K562 (cell line): ENCODE data around the gene GABPB2. TPM values are rescaled to one million over a fixed set of nuclear protein-coding genes. Genes with fewer than 3 reads are reported as not detected.
A peak's percentile ranks its signal among the peaks of the same experiment; 100 is the strongest.

Experiments used
- AFF1 ChIP-seq, 2 experiments: fragments of 450-650 bp; IDR thresholded peaks; 2 replicates each; pipeline ENCODE4 v1.6.1; 2018; ENCODE audit warnings: mild to moderate bottlenecking in 2 of 2, low read depth in 1 of 2; ENCODE audit not compliant: partially characterized antibody in 2 of 2
- E2F1 ChIP-seq: sonication (generic); formaldehyde crosslinking; IDR thresholded peaks from 2 replicates; pipeline ENCODE4 v1.8.1; 2023; ENCODE audit warnings: mild to moderate bottlenecking, missing genetic modification reagents, moderate library complexity
- PHF8 ChIP-seq: fragments of 200-600 bp; sonication (generic); IDR thresholded peaks from 2 replicates; pipeline ENCODE4 v1.6.1; 2012; ENCODE audit warnings: mixed run types, mild to moderate bottlenecking, inconsistent platforms, low read length, moderate library complexity, borderline replicate concordance
- PPARD ChIP-seq: fragments of 250-450 bp; sonication (Bioruptor Pico); IDR thresholded peaks from 2 replicates; pipeline ENCODE4 v1.8.0; 2022; ENCODE audit warnings: inconsistent platforms, mild to moderate bottlenecking, moderate library complexity
- PRDM10 ChIP-seq: fragments of 450-650 bp; IDR thresholded peaks from 2 replicates; pipeline ENCODE4 v1.6.1; 2018; ENCODE audit not compliant: partially characterized antibody
- RBFOX2 ChIP-seq: fragments of 200-400 bp; formaldehyde crosslinking; IDR thresholded peaks from 2 replicates; pipeline ENCODE4 v1.6.1; 2017; ENCODE audit warnings: low read depth, mild to moderate bottlenecking, low read length, moderate library complexity
- SRF ChIP-seq, 2 experiments: fragments of 250-450, 450-650 bp in 1 of 2; sonication (Bioruptor Pico) in 1 of 2; sonication (generic) in 1 of 2; formaldehyde crosslinking; IDR thresholded peaks; 2 replicates each; pipeline versions ENCODE4 v1.5.0 to v1.5.1; 2020 to 2022; ENCODE audit warnings: mild to moderate bottlenecking in 1 of 2, missing genetic modification reagents in 1 of 2
- YY1 ChIP-seq, 3 experiments: IDR thresholded peaks; 2 replicates each; pipeline ENCODE4 v1.6.1; 2011; ENCODE audit warnings: low read length in 2 of 3, mild to moderate bottlenecking in 2 of 3, moderate library complexity in 2 of 3, borderline replicate concordance in 1 of 3, control low read depth in 1 of 3, low read depth in 1 of 3; ENCODE audit not compliant: insufficient read depth in 3 of 3, insufficient replicate concordance in 2 of 3, control insufficient read depth in 1 of 3, insufficient read length in 1 of 3; ENCODE audit errors: extremely low read depth in 1 of 3
- ZSCAN29 ChIP-seq: fragments of 450-650 bp; IDR thresholded peaks from 2 replicates; pipeline ENCODE4 v1.6.1; 2017
- polyA plus RNA-seq, 8 experiments: library from polyadenylated mRNA; depleted of rRNA in 4 of 8; stranded (reverse) in 5 of 8; unstranded in 3 of 8; fragments of >200 nt; fragmentation: Nextera tagmentation in 2 of 8; fragmentation: Illumina TruSeq in 1 of 8; extraction: Ambion mirVana in 2 of 8; extraction: Trizol in 1 of 8; gene quantifications; 2 replicates each; pipeline versions ENCODE4 v1.2.1 to v1.2.3, GENCODE V29; 2011 to 2014; ENCODE audit warnings: inconsistent platforms in 1 of 8, missing spikeins in 1 of 8
- total RNA-seq, 7 experiments: library from RNA; depleted of rRNA in 6 of 7; stranded (reverse); fragments of >200 nt in 6 of 7; fragmentation: Illumina TruSeq in 2 of 7; extraction: Trizol in 2 of 7; gene quantifications; 2 replicates each; pipeline versions ENCODE4 v1.2.1 to v1.2.3, GENCODE V29; 2011 to 2021; ENCODE audit warnings: low replicate concordance in 1 of 7
- TF ChIP-seq, protein P1 (sequence below): fragments of 250-450 bp; sonication (Bioruptor Pico); IDR thresholded peaks from 2 replicates; pipeline ENCODE4 v1.8.0; 2021; ENCODE audit warnings: borderline replicate concordance, mild to moderate bottlenecking, moderate library complexity; ENCODE audit not compliant: poor library complexity, severe bottlenecking
- TF ChIP-seq, protein P2 (sequence below), 2 experiments: fragments of 250-450 bp in 1 of 2; fragments of 450-650 bp in 1 of 2; sonication (Bioruptor Pico) in 1 of 2; IDR thresholded peaks; 2 replicates each; pipeline versions ENCODE4 v1.6.1 to v1.8.0; 2016 to 2021; ENCODE audit warnings: mild to moderate bottlenecking in 2 of 2, moderate library complexity in 2 of 2, missing compliant biosample characterization in 1 of 2, missing genetic modification characterization in 1 of 2
- TF ChIP-seq, protein P3 (sequence below): fragments of 450-650 bp; IDR thresholded peaks from 2 replicates; pipeline ENCODE4 v1.6.1; 2014; ENCODE audit warnings: low read depth, mild to moderate bottlenecking, moderate library complexity, borderline replicate concordance

GABPB2 gene
- total and polyA plus RNA-seq, 9 of the 15 experiments (the other 6 are each of a cell fraction or from before 2014, with no cell fraction given): 2.2 to 13.3 (median 6.1) TPM

- TF ChIP-seq AFF1 (IDR thresholded peaks at IDR 0.05; ENCODE audit: low read depth in 1 of 2, partially characterized antibody in 2 of 2) (peak in 1 of 2 experiments; percentile 23), ZSCAN29 (no peak), YY1 (IDR thresholded peaks at IDR 0.05; ENCODE audit: borderline replicate concordance in 1 of 3, control insufficient read depth in 1 of 3, extremely low read depth in 1 of 3, insufficient read depth in 3 of 3, insufficient read length in 1 of 3, insufficient replicate concordance in 2 of 3, low read depth in 1 of 3, low read length in 2 of 3) (peak in 1 of 3 experiments; percentile 77), PHF8 (no peak), PRDM10 (peak; percentile 82), RBFOX2 (no peak), SRF (CRISPR knock-in tag; IDR thresholded peaks at IDR 0.05) (0 out of 4 replicates have a peak, but pooled peaks of 1 of the 2 experiments have one; percentile 35), E2F1 (CRISPR knock-in tag) (no peak), PPARD (CRISPR knock-in tag) (no peak)
- TF ChIP-seq, protein P1, sequence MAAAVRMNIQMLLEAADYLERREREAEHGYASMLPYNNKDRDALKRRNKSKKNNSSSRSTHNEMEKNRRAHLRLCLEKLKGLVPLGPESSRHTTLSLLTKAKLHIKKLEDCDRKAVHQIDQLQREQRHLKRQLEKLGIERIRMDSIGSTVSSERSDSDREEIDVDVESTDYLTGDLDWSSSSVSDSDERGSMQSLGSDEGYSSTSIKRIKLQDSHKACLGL (CRISPR knock-in tag): no peak
- TF ChIP-seq, protein P2, sequence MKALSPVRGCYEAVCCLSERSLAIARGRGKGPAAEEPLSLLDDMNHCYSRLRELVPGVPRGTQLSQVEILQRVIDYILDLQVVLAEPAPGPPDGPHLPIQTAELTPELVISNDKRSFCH (CRISPR knock-in tag; IDR thresholded peaks at IDR 0.05): no peak
- TF ChIP-seq, protein P2 (tag; IDR thresholded peaks at IDR 0.05): no peak
- TF ChIP-seq, protein P3, sequence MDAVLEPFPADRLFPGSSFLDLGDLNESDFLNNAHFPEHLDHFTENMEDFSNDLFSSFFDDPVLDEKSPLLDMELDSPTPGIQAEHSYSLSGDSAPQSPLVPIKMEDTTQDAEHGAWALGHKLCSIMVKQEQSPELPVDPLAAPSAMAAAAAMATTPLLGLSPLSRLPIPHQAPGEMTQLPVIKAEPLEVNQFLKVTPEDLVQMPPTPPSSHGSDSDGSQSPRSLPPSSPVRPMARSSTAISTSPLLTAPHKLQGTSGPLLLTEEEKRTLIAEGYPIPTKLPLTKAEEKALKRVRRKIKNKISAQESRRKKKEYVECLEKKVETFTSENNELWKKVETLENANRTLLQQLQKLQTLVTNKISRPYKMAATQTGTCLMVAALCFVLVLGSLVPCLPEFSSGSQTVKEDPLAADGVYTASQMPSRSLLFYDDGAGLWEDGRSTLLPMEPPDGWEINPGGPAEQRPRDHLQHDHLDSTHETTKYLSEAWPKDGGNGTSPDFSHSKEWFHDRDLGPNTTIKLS: 0 out of 2 replicates have a peak, but pooled peaks have one; percentile 11
Observed at GRCh38 chr1:151060007-151060656, 10.4 kb upstream of the GABPB2 start, which contains the start of gene MLLT11 (continued).
